NT2/D1 (cell line): Measurements from ENCODE around the gene KRT38.

Source experiments
- YY1 ChIP-seq: IDR thresholded peaks from 2 replicates; pipeline ENCODE4 v1.6.1; 2011; ENCODE audit not compliant: insufficient read length, insufficient read depth
- ZNF274 ChIP-seq: IDR thresholded peaks from 2 replicates; pipeline ENCODE4 v1.6.1; 2011; ENCODE audit warnings: mild to moderate bottlenecking, low read depth, low read length

GRCh38 chr17:41390411-41390938 lies 50.3 kb downstream of the KRT38 start:
- TF ChIP-seq YY1 (no peak), ZNF274 (no peak)
